HG03097 (cell line): Measurements from ENCODE around the gene FBXL19.

Source experiments
- ATAC-seq: cut with Tn5 transposase; IDR thresholded peaks from one replicate; pipeline ENCODE4 v1.9.1; 2021; ENCODE audit not compliant: unreplicated experiment, low FRiP score

FBXL19 gene

GRCh38 chr16:30984669-30985400, 61.5 kb downstream of the FBXL19 start, which contains the start of gene HSD3B7:
Gene HSD3B7 (plus strand): TSS chr16:30985207. CDS start chr16:30985659, 452 bp downstream.
- no peak for ATAC-seq

GRCh38 chr16:30985401-30986128, 62.2 kb downstream of the FBXL19 start:
- ATAC-seq = no peak

- ATAC-seq = no peak
These were observed 63.0 kb downstream of the FBXL19 start for GRCh38 chr16:30986129-30986991.

GRCh38 chr16:30987581-30988190, 64.3 kb downstream of the FBXL19 start:
- ATAC-seq = no peak

- no peak for ATAC-seq
These were observed 66.2 kb downstream of the FBXL19 start for GRCh38 chr16:30989469-30990047.

- no peak for ATAC-seq
These were observed 66.7 kb downstream of the FBXL19 start for GRCh38 chr16:30990105-30990504.

GRCh38 chr16:30991052-30991451, 67.7 kb downstream of the FBXL19 start:
- no peak for ATAC-seq

GRCh38 chr16:30992276-30992780, 69.0 kb downstream of the FBXL19 start:
- no peak for ATAC-seq

GRCh38 chr16:30992931-30993816, 69.8 kb downstream of the FBXL19 start:
- no peak for ATAC-seq

- ATAC-seq = no peak
These were observed 72.6 kb downstream of the FBXL19 start for GRCh38 chr16:30995927-30996323.

GRCh38 chr16:30996324-30996984, 73.1 kb downstream of the FBXL19 start:
- ATAC-seq = no peak

GRCh38 chr16:30996985-30997724, 73.8 kb downstream of the FBXL19 start:
- ATAC-seq = peak; percentile 73

GRCh38 chr16:30997725-30998711, 74.6 kb downstream of the FBXL19 start:
- ATAC-seq = no peak
